Esophagus mucosa (tissue), 1 donor: ENCODE results near the gene BRF1. TPM values are rescaled to one million over a fixed set of nuclear protein-coding genes. Genes with fewer than 3 reads are reported as not detected.
A peak's percentile ranks its signal among the peaks of the same experiment; 100 is the strongest.

Experiments
- ATAC-seq: fragments of 200-7000 bp; cut with Tn5 transposase; one replicate; pipeline ENCODE4 v1.9.1; 2020
- total RNA-seq: library from RNA; stranded (reverse); gene quantifications from one replicate; pipeline ENCODE4 v1.2.4, GENCODE V29; 2023
- donor health status: DM: yes; HTN: yes; CAD: no.

The BRF1 gene
- total RNA-seq, 1 donor from 2014 or later = 11.7 TPM

DNA sequence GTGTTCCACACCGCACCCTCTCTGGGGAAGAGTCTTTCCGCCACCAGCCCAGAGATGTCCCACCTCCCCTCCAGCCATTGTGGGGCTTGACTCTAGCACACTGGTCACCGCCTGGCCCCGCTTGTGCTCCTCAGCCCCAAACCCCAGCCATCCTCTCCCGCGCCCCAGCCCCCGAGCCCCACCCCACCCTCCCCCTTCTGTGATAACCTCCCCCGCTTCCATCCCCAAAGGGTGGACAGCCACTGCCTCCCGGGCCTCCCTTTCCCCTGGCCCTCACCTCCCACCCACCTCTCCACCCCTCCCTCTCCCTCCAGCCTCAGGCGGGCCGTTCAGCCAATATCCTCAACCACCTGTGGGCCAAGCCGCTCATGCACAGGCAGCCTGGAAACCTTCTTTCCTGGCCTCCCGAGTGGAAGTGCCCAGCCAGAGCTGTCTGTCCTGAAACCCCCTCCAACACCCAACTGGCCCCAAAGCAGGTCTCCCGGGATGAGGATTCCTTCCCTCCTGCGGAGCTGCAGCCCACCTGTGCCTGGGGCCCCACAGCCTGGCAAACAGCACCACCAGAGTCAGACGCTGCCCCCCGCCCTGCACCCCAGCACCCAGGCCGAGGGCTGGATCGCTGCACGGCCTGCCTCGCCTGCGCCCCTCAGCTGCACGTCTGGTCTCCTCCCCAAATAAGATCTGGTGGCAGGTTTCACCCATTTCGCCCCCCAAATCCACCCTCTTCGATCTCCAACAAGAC lies 92.6 kb downstream of the BRF1 start:
- ATAC-seq = no peak

DNA sequence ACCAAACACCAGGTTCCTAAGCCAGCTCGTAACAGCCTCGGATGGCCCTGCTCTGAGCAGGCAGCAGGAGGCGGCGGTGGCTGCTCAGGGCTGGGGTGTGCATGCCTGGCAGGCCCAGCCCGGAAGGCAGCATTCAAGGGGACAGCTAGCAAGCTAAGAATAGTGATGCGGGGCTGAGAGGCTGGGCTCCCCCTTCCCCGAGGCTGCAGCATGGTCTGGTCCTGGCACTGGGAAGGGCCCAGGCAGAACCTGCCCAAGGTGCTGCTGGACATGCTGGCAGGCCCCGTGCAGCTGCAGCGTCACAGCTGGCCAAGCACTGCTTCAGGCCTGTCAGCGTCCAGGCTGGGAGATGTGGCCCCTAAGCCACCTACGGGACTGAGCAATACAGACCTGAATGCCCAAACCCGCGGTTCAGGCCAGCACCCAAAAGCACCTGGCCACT lies 93.3 kb downstream of the BRF1 start:
- no peak for ATAC-seq

DNA sequence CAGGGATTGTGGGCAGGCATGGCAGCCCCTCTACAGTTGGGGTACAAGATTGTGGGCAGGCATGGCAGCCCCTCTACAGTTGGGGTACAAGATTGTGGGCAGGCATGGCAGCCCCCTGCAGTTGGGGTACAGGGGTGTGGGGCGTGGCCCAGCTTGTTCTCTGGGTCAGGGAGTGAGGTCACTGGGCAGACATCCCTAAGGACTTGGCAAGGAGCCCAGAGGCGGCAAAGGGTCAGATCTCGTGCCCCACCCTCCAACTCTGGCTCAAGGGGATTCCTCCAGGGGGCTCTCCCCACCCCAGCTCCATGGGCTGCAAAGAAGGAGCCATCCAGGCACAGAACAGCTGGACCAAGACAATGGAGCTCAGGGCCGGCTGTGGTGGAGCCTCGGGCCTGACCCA lies 93.9 kb downstream of the BRF1 start:
- no peak for ATAC-seq

DNA sequence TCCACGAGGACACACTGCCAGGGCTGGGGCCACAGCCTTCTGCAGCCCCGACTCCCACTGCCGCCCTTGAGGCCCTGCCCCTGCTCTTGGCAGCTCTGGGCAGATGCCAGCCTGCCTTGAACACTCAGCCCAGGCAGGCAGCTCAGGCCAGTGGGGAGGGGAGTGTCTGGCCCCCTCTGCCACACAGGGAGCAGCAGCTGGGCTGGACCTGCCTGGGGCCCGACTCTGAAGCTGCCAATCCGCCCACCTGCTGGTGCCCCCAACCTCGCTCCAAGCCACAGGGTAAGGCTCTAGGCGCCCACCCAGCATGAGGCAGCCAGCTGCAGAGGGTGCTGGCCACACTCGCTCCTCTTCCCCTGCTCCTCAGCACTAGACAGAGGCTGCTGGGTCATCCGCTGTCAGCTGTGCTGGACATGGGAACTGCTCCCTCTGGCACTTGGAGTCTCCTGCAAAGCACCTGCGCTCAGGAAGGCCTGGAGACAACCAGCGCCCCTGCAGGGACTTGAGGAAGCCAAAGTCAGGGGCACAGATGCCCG lies 95.1 kb downstream of the BRF1 start:
- ATAC-seq = no peak

DNA sequence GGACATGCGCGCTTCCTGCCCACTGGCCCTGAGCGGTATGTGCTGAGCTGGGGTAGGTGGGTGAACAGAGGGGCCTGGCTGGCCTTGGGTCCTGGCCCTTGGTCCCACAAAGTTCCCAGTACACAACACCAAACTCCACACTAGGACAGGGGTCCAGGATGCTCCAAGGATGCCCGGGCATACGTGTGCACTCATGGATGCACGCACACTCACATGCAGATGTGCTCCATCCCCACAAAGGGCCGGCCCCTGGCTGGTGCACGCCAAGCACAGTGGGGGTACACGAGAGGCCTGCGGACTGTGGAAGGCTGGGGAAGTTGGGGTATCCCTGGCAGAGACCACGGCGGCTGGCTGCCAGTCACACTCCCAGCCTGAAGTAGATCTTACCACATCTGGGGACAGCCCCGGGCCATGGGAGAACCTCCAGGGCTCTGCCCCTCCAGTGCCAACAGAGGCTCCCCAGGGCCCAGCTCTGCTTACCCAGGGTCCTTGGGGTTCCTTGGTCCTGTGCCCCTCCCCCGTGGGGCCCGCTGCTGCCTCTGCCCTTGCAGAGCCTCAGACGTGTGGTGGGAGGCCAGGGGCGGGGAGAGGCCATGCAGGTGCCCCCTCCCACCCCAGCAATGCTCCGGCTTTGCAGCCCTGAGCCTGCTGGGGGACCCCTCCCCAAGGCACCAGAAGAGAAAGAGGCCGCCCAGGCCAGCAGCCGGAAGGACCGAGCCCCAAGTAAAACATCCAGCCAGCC lies 95.7 kb downstream of the BRF1 start:
- peak; percentile 1 for ATAC-seq

DNA sequence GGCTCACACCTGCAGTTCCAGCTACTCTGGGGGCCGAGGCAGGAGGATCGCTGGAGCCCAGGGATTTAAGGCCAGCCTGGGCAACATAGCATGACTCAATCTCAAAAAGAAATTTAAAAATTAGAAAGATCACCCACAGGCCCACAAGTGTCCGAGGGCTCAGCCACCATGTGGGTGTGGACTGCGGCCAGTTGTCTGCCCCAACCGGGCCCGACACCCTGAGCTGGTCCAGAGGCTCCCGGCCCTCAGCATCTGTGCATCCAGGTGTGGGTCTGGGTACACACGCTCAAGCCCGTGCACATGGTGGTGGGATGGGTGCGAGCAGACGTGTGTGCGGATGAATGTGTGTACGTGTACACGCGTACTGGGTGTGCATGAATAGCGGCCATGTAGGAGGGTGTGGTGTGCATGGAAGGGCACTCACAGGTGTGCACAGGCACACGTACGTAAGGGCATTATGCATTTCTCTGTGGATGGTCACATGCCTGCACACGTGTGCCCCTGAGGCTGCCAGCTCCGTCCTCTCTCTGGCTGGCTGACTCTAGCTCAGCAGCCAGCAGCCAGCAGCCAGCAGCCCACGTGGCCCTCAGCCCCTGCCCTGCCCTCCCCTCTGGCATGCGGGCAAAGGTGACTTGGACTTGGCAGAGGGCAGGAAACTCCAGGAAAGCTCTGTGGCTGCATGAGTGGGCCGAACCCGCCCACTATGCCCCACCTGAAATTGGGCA lies 96.4 kb downstream of the BRF1 start:
- peak; percentile 67 for ATAC-seq

DNA sequence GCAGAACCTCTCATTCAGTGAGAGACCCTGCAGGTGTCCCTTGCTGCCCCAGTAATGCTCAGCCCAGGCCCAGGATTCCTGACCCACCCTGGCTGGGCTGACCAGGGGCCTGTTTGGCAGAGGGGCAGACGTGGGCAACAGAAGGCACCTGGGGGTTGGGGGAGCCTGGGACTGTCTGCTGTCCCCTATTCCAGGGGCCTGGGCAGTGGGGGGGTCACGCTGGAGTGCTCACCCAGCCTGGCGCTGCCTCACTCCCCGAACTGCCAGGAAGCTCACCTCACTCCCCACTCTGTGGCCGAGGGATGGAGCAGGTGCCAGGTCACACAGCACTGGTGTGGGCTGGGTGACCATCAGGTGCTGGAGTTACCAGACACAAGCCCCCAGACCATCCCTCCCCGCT lies 97.1 kb downstream of the BRF1 start:
- no peak for ATAC-seq

DNA sequence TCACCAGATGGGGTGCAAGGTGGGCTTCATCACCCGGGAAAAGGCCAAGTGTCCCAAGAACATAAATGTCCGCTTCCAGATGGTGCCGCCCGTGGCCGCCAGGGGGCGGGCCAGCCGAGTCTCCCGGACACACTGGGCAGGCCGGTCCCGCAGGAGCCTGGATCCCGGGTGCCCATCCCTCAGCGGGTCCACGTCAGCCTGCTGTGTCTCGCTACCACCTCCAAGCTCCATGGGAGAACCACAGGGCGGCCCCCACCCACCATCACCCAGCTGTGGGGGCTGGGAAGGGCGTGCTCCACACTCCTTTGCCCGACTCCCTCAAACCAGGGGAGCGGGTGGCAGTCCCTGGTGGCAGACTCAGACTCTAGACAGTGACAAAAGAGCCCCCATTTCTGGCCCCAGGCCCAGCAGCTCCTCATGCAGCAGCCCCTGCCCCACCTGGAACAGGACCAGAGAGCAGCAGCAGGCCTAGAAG lies 97.7 kb downstream of the BRF1 start:
- ATAC-seq = peak; percentile 68

DNA sequence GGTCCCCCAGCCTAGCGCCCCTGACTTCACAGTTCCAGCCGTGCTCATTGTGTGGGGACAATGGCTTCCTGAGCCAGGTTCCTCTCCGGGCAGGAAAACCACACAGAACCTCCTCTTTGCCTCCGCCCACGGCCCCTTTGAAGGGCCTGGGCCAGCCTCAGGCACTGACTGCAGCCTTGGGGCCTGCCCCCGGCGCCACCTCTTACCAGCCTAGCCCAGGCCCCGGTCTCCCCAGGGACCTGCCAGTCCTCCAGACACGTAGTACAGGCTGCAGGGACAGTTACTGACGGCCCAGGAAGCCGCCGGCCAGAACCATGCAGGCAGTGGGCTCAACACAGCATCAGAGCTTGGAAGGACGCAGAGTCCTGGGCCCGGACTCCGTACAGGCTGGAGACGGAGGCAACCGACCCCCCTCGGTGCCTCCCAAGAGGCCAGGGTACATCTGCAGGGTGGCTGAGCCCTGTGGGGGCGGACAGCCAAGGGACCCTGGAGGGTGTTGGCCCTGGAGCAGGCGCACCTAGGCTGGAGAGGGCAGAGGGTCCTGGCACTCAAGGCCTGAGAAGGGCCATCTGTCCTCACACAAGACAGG lies 98.8 kb downstream of the BRF1 start:
- ATAC-seq = no peak

DNA sequence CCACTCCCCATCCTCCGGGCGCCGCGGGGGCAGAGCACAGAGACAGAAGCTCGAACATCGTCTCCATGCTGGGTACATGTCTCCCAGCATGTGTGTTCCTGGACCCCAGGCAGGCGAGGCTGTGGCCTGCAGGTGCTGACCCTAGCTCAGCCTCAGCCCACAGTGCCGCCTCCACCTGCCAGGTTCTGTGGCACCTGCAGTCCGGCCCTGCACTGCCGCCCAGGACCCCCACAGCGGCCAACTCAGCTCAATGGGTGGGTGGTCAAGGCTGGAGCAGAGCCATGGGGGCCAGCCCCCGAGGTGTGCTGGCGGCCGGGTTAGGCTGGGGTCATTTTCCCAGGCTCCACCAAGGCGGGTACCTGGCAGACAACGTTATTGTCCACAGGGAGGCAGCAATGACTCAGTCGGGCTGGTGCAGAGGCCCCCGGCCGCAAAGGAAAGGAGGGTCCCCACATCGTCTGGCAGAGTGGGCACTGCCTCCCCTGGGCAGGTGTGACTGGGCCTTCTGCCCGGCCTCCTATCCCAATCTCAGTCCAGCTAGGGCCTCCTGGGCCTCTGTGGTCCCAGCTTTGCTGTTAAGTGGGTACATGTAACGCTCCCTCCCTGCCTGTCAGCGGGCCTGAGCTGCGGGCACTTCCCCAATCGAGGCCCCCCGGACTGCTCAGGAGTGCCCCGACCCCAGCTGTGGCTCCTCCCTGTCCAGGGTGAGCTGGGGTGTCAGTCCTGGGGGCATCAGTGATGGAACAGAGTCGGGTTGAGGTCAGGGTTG lies 99.5 kb downstream of the BRF1 start:
- no peak for ATAC-seq

DNA sequence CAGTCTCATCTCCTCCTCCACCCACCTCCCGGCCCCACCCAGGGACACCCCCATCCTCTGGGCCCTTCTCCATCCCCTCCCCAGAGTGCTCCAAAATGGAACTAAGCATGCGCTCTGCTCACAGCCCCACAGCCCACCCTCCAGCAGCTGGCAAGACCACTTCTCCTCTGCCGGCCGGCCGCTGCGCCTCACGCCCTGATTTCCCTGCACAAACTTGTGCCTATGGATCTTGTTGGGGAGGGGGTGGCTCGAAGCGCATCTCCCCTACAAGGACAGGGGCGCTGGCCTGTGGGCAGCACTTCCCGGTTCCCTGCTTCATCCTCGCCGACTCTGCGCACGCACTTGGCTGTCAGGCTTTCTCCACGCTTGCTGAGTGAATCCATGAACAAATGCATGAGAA lies 100.2 kb downstream of the BRF1 start:
- ATAC-seq = no peak

DNA sequence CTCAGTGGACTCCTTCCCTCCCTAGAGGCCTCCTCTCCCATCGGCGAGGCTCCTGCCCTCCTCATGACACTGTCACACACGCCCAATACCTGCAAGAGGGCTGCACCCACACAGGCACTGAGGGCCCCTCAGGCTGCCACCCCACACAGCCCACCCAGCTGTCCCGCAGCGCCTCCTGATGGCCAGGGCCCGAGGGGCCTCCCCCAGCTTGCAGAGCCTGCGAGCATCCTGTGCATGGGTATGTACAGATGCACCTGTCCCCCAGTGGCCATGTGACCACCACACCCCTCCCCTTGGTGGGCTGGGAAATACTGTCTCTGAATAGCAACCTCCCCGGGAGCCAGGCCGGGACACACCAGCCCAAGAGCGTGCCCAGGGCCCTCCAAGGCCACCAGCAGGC lies 100.7 kb downstream of the BRF1 start:
- no peak for ATAC-seq

DNA sequence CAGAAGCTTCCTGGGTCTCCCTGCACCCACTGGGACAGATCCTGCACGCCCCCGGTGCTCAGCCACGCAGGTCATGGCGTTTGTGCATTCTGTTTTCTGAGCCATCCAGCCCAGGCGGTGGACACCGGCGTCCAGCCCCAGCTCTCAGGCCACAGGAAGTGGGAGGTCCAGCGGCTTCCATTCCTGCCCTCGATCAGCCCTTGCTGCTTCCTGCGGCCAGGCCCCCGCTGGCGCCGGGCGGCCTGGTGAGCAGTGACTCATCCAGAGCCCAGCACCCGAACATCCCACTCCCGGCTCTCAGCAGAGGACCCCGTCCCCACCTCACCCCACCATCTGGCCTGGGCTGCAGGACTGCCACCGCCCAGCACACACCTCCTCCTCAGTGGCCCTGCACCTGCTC lies 101.7 kb downstream of the BRF1 start:
- no peak for ATAC-seq

DNA sequence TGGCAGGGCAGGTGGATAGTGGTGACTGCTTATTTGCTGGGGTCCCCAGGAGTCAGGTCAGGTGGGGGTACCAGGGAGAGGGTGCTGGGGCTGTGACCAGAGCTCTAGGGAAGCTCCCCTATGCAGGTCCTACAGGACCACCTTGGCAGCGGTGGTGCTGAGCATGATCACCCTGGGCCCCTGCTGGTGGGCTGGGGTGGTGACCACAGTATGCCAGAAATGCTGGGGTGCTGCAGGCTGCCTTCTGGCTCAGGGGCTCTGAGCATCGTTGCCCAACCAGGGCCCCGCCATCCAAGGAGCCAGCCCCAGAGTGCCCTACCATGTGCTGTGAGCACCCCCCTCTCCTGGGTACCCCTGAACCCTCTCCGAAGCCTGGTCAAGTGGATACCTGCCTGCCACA lies 102.2 kb downstream of the BRF1 start:
- ATAC-seq = no peak

DNA sequence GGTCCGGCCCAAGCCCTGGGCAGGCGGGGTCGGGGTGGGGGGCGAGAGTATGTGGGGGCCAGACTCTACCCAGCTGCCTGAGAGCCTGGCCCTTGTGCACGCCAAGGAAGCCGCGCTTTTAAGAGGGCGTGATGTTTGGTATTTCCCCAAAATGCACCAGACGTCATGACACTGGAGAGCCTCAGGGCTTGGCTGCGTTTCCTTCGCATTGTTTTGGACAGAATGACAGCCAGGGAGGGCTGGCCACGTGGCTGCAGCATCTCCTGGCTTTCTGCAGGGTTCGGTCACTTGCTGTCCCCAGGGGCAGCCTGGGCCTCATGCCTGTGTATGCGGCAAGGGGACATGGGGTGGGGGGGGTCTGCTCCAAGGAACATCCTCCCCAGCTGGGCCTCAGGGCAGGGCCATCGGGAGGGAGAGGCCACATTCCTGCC lies 103.6 kb downstream of the BRF1 start:
- ATAC-seq = peak; percentile 26

DNA sequence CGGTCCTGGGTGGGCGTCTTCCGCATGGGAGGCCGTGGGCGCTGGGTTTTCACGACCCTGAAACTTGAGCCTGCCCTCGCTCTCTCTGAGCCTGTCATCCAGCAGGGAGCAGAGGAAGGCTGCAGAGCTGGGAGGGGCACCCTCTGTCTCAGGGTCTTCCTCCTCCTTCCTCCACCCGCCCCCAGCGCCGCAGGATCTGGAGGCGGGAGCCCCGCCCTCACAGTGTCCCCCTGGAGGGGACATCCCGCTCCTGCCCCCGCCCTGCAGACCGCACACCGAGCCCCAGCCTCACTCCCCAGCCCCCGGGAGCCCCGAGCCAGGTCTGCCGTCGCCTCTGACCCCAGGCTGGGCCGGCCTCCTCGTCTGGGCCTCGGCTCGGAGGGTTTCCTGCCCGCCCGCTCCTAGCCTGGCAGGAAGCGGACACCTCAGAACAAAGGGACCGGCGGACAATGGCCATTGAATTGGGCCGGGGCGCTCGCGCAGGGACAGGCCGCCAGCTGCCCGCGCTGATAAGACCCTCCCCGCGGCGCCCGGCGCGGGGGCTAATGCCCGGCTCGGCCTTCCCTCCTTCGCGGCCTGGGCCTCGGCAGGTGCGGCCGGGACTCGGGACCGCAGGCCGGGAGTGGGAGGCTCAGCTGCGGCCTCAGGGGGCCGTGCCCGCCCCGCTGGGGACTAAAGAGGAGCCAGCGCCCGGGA lies 104.4 kb downstream of the BRF1 start:
- peak; percentile 24 for ATAC-seq

DNA sequence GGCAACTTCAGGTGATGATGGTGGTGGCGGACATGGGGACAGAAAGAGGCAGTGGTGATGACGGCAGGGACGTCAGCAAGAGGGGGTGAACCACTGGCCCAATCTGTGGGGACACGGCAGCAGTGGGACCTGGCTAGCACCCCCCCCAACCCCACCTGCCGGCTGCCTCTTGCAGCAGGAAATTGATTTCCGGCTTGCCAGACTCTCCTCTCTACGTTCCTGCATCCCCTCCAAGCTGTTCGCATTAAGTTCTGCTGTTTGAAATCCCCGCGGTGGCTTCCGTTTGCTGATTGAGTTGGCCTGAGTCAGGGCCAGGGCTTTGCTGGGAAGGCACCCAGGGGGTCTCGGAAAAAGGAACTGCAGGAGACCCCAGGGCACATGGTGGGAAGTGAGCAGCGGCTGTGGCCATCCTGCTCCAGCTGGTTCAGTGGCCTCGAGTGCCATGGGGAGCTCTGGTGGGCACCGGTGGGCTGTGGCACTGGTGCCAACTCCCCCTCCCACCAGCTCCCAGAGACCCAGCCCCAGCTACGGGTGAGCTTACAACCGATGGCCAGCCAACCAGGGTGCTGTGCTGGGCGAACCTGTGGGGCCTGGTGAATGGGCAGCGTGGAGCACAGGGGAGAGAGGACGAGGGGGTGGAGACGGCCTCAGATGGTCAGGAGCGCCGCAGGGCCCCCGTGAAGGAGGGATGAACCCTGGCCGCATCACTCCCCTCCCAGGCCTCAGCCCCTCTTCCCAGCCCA lies 105.1 kb downstream of the BRF1 start:
- no peak for ATAC-seq

DNA sequence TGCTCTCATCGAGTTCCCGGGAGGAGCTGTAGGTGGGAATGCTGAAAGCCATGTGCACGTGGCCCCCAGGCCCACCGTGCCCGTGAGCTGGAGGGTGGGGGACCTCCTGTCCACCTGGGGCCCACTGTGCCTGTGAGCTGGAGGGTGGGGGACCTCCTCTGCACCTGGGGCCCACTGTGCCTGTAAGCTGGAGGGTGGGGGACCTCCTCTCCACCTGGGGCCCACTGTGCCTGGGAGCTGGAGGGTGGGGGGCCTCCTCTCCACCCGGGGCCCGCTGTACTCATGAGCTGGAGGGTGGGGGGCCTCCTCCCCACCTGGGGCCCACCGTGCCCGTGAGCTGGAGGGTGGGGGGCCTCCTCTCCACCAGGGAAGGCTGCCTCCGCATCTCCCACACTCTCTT lies 105.8 kb downstream of the BRF1 start:
- ATAC-seq = no peak

DNA sequence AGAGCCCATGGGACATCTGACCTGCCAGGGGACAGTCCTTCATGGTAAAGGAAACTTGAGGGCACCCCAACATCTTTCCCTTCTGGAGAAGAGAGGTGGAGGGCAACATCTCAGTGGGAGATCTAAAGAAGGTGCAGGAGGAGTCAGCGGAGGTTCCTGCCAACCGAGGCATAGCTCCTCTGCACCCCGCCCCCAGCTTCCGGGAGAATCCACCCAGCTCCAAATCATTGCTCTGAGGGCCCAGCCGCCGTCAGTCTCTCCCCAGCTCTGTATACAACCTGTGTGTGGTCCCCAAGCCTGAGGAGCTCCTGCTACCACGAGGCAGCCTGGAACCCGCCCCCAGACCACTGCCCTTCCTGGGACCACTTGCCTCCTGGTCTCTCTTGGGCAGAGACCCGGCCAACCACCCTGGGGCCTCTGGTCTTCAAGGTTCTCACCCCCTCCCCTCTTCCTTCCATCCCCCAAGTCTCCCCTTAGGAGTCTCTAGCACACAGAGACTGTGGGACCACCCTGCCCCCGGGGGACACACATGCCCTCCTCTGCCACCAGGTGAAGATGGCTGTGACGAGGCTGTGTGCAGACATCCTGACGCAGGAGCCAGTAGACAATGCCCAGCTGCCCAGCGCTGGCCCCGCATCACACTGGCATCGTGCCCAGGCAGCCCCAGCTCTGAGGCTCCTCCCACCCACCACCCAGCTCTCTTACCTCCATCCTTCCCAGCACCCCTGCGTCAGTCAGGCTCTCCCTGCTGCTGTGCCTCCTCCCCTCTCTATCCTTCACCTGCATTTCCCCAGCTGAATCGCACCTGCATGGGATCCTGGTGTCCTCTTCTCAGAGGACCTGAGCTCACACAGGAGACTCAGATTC lies 106.7 kb downstream of the BRF1 start:
- no peak for ATAC-seq
